ENCODE data around the gene USP34. TPM values are rescaled to one million over a fixed set of nuclear protein-coding genes. Genes with fewer than 3 reads are reported as not detected.

Gene USP34
- total RNA-seq, 2 donors from 2014 or later, result 105 to 120 TPM

DNA sequence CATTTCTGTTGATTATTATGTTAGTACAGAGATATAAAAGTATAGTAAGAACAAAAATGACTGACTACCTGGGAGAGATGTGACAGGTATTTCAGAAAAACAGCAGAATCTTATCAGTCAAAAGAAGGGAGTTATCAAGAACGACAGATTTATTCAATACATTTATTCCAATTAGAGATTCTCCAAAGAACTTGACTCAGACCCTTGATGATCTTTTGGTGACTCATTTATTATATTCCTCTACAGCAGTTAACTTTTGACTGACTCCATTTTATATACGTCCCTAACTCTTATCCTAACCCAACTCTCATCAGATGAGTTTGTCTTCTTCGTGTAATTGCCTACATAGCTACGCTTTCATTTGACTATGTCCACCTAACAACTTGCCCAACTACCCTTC lies 217.8 kb downstream of the USP34 start:
- peaks cover 72% of the 10 kb centered on the region for H3K36me3 ChIP-seq (ENCODE audit: control insufficient read depth, insufficient read depth, low read length)
- H3K4me3 ChIP-seq (ENCODE audit: low read length), result no peak overlapping the region
- Mint-ChIP-seq H3K36me3 (ENCODE audit: low read depth) (peaks cover 48% of the 10 kb centered on the region), H3K4me1 (peaks cover 7% of the 10 kb centered on the region), H3K4me3 (no peak overlapping the region), H3K27ac (no peak overlapping the region), H3K27me3 (ENCODE audit: insufficient read depth) (no peaks in the 10 kb centered on the region), H3K9me3 (no peaks in the 10 kb centered on the region)
- H3K9me3 ChIP-seq (ENCODE audit: control insufficient read depth, low read length), result no peaks in the 10 kb centered on the region
- H3K27me3 ChIP-seq (ENCODE audit: control insufficient read depth, insufficient read depth, low read length, poor library complexity, severe bottlenecking), result no peaks in the 10 kb centered on the region
- H3K9ac ChIP-seq (ENCODE audit: extremely low read depth, low read length, poor library complexity, severe bottlenecking), result no peak overlapping the region
- no peak overlapping the region for H3K27ac ChIP-seq (ENCODE audit: low read depth, low read length)
- no peak for DNase-seq
- TF ChIP-seq CTCF (conservative IDR thresholded peaks at IDR 0.05), result no peak
- WGBS, 2 experiments (ENCODE audit: insufficient coverage in 1 of 2, insufficient read length in 1 of 2), result 89 to 100% methylated on average over 3 to 4 of the region's 4 CpGs
- no peaks in the 10 kb centered on the region for H3K4me1 ChIP-seq (ENCODE audit: control insufficient read depth, insufficient read depth, low read length)

DNA sequence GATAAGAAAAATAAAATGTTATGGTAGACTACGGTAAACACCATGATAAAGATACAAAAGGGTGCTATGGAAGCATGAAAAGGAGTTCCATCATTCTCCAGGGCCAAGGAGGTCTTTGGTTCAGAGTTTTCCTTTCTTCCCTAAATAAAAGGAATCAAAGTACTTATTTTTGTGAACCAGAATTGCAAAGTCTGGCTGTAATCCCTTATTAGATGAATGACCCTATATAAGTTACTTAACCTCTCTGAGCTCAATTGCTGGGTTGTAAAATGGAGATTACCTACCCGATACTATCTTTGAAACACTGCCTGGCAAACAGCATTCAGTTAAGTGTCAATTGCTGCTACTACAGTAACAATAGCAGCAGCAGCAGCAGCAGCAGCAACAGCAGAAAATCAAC lies 218.9 kb downstream of the USP34 start:
- DNase-seq, result no peak
- 91 to 100% methylated on average over 1 to 2 of the region's 2 CpGs for WGBS, 2 experiments (ENCODE audit: insufficient coverage in 1 of 2, insufficient read length in 1 of 2)
- no peaks in the 10 kb centered on the region for H3K9me3 ChIP-seq (ENCODE audit: control insufficient read depth, low read length)
- H3K27ac ChIP-seq (ENCODE audit: low read depth, low read length), result no peak overlapping the region
- no peaks in the 10 kb centered on the region for H3K4me1 ChIP-seq (ENCODE audit: control insufficient read depth, insufficient read depth, low read length)
- H3K9ac ChIP-seq (ENCODE audit: extremely low read depth, low read length, poor library complexity, severe bottlenecking), result no peak overlapping the region
- H3K4me3 Mint-ChIP-seq, result no peak overlapping the region
- no peak for TF ChIP-seq CTCF (conservative IDR thresholded peaks at IDR 0.05)
- peaks cover 47% of the 10 kb centered on the region for H3K36me3 Mint-ChIP-seq (ENCODE audit: low read depth)
- H3K9me3 Mint-ChIP-seq, result no peaks in the 10 kb centered on the region
- H3K4me1 Mint-ChIP-seq, result peaks cover 7% of the 10 kb centered on the region
- no peaks in the 10 kb centered on the region for H3K27me3 Mint-ChIP-seq (ENCODE audit: insufficient read depth)
- peaks cover 72% of the 10 kb centered on the region for H3K36me3 ChIP-seq (ENCODE audit: control insufficient read depth, insufficient read depth, low read length)
- H3K4me3 ChIP-seq (ENCODE audit: low read length), result no peak overlapping the region
- H3K27ac Mint-ChIP-seq, result no peak overlapping the region
- H3K27me3 ChIP-seq (ENCODE audit: control insufficient read depth, insufficient read depth, low read length, poor library complexity, severe bottlenecking), result no peaks in the 10 kb centered on the region

- no peak overlapping the region for H3K9ac ChIP-seq (ENCODE audit: extremely low read depth, low read length, poor library complexity, severe bottlenecking)
- H3K27ac Mint-ChIP-seq, result no peak overlapping the region
- H3K36me3 Mint-ChIP-seq (ENCODE audit: low read depth), result peaks cover 43% of the 10 kb centered on the region
- H3K9me3 ChIP-seq (ENCODE audit: control insufficient read depth, low read length), result no peaks in the 10 kb centered on the region
- WGBS, 2 experiments (ENCODE audit: insufficient coverage in 1 of 2, insufficient read length in 1 of 2), result 95% methylated on average over 5 to 9 of the region's 9 CpGs
- no peaks in the 10 kb centered on the region for H3K27me3 Mint-ChIP-seq (ENCODE audit: insufficient read depth)
- H3K9me3 Mint-ChIP-seq, result no peaks in the 10 kb centered on the region
- no peak for TF ChIP-seq CTCF (conservative IDR thresholded peaks at IDR 0.05)
- H3K27me3 ChIP-seq (ENCODE audit: control insufficient read depth, insufficient read depth, low read length, poor library complexity, severe bottlenecking), result no peaks in the 10 kb centered on the region
- H3K36me3 ChIP-seq (ENCODE audit: control insufficient read depth, insufficient read depth, low read length), result peaks cover 67% of the 10 kb centered on the region
- H3K4me1 Mint-ChIP-seq, result peaks cover 7% of the 10 kb centered on the region
- H3K4me1 ChIP-seq (ENCODE audit: control insufficient read depth, insufficient read depth, low read length), result no peaks in the 10 kb centered on the region
- no peak overlapping the region for H3K27ac ChIP-seq (ENCODE audit: low read depth, low read length)
- no peak overlapping the region for H3K4me3 ChIP-seq (ENCODE audit: low read length)
- H3K4me3 Mint-ChIP-seq, result no peak overlapping the region
- DNase-seq, result no peak
These were observed 221.3 kb downstream of the USP34 start for GRCh38 chr2:61249521-61250071.

Data from endodermal cell (in vitro differentiated cells).